ENCODE data around the gene NYNRIN.

Gene NYNRIN

GRCh38 chr14:24390701-24391468 is 7.9 kb upstream of the NYNRIN start:
- H3K27ac ChIP-seq = no peak overlapping the region
- TF ChIP-seq CTCF (IDR thresholded peaks at IDR 0.05) = no peak

GRCh38 chr14:24392325-24393091 is 6.3 kb upstream of the NYNRIN start:
- no peak overlapping the region for H3K27ac ChIP-seq
- H3K36me3 ChIP-seq = no peaks in the 10 kb centered on the region
- no peaks in the 10 kb centered on the region for H3K9me3 ChIP-seq
- H3K4me3 ChIP-seq (ENCODE audit: low read depth in 1 of 2, low read length in 1 of 2) = no peak overlapping the region
- H3K4me1 ChIP-seq (ENCODE audit: control insufficient read depth in 1 of 2, insufficient read depth in 1 of 2, low read depth in 1 of 2, low read length in 1 of 2) = peaks cover 15 to 28% of the 10 kb centered on the region in 2 experiments
- no peak for TF ChIP-seq CTCF (IDR thresholded peaks at IDR 0.05)
- H3K27me3 ChIP-seq = no peaks in the 10 kb centered on the region

More at GRCh38 chr14:24390701-24391468, 7.9 kb upstream of the NYNRIN start:
- H3K4me3 ChIP-seq (ENCODE audit: low read depth in 1 of 2, low read length in 1 of 2) = no peak overlapping the region
- no peaks in the 10 kb centered on the region for H3K9me3 ChIP-seq
- no peaks in the 10 kb centered on the region for H3K27me3 ChIP-seq
- H3K4me1 ChIP-seq (ENCODE audit: control insufficient read depth in 1 of 2, insufficient read depth in 1 of 2, low read depth in 1 of 2, low read length in 1 of 2) = peaks cover 15 to 28% of the 10 kb centered on the region in 2 experiments
- no peaks in the 10 kb centered on the region for H3K36me3 ChIP-seq

- Histone ChIP-seq H3K27me3 (peaks cover 13% of the 10 kb centered on the region), H3K4me1 (ENCODE audit: control insufficient read depth in 1 of 2, insufficient read depth in 1 of 2, low read depth in 1 of 2, low read length in 1 of 2) (peaks cover 13 to 30% of the 10 kb centered on the region in 2 experiments), H3K27ac (no peak overlapping the region), H3K36me3 (no peaks in the 10 kb centered on the region), H3K9me3 (no peaks in the 10 kb centered on the region), H3K4me3 (ENCODE audit: low read depth in 1 of 2, low read length in 1 of 2) (no peak overlapping the region)
- no peak for TF ChIP-seq CTCF (IDR thresholded peaks at IDR 0.05)
These were observed 4.5 kb upstream of the NYNRIN start for GRCh38 chr14:24394275-24394674.

- Histone ChIP-seq H3K27me3 (peaks cover 21% of the 10 kb centered on the region), H3K9me3 (no peaks in the 10 kb centered on the region), H3K27ac (no peak overlapping the region), H3K4me3 (ENCODE audit: low read depth in 1 of 2, low read length in 1 of 2) (no peak overlapping the region), H3K4me1 (ENCODE audit: control insufficient read depth in 1 of 2, insufficient read depth in 1 of 2, low read depth in 1 of 2, low read length in 1 of 2) (peaks cover 6 to 19% of the 10 kb centered on the region in 2 experiments), H3K36me3 (no peaks in the 10 kb centered on the region)
- TF ChIP-seq CTCF (IDR thresholded peaks at IDR 0.05) = no peak
These were observed 2.9 kb upstream of the NYNRIN start for GRCh38 chr14:24395609-24396582.

- Histone ChIP-seq H3K27ac (no peak overlapping the region), H3K4me3 (ENCODE audit: low read depth in 1 of 2, low read length in 1 of 2) (no peak overlapping the region), H3K27me3 (peaks cover 21% of the 10 kb centered on the region), H3K36me3 (no peaks in the 10 kb centered on the region), H3K4me1 (ENCODE audit: control insufficient read depth in 1 of 2, insufficient read depth in 1 of 2, low read depth in 1 of 2, low read length in 1 of 2) (peaks cover 6 to 13% of the 10 kb centered on the region in 2 experiments), H3K9me3 (no peaks in the 10 kb centered on the region)
- TF ChIP-seq CTCF (IDR thresholded peaks at IDR 0.05) = no peak
These were observed 1.0 kb upstream of the NYNRIN start for GRCh38 chr14:24397639-24398292.
